Measurements from ENCODE around the gene PCDHB16.
"Not testable (repeated sequence)": the region's sequence is repeated elsewhere in the genome, so short reads cannot be mapped to it uniquely, and the experiment has no call there.

DNA sequence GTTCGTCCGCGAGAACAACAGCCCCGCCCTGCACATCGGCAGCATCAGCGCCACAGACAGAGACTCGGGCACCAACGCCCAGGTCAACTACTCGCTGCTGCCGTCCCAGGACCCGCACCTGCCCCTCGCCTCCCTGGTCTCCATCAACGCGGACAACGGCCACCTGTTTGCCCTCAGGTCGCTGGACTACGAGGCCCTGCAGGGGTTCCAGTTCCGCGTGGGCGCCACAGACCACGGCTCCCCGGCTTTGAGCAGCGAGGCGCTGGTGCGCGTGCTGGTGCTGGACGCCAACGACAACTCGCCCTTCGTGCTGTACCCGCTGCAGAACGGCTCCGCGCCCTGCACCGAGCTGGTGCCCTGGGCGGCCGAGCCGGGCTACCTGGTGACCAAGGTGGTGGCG is 28.1 kb downstream of the PCDHB16 start:
- TF ChIP-seq POLR2A (IDR thresholded peaks at IDR 0.05): not testable (repeated sequence)
- TF ChIP-seq, protein P1, sequence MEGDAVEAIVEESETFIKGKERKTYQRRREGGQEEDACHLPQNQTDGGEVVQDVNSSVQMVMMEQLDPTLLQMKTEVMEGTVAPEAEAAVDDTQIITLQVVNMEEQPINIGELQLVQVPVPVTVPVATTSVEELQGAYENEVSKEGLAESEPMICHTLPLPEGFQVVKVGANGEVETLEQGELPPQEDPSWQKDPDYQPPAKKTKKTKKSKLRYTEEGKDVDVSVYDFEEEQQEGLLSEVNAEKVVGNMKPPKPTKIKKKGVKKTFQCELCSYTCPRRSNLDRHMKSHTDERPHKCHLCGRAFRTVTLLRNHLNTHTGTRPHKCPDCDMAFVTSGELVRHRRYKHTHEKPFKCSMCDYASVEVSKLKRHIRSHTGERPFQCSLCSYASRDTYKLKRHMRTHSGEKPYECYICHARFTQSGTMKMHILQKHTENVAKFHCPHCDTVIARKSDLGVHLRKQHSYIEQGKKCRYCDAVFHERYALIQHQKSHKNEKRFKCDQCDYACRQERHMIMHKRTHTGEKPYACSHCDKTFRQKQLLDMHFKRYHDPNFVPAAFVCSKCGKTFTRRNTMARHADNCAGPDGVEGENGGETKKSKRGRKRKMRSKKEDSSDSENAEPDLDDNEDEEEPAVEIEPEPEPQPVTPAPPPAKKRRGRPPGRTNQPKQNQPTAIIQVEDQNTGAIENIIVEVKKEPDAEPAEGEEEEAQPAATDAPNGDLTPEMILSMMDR (IDR thresholded peaks at IDR 0.05 in 8 of 11, conservative IDR thresholded peaks at IDR 0.05 in 3 of 11): not testable (repeated sequence)

All from spleen (tissue), 7 donors.